H9 (cell line): Measurements from ENCODE around the gene TDRD9. TPM values are rescaled to one million over a fixed set of nuclear protein-coding genes. Genes with fewer than 3 reads are reported as not detected.

Source experiments
- DNase-seq: peaks from one replicate; pipeline ENCODE4 v3.0.0-alpha.2; 2017
- H2AFZ ChIP-seq: one replicate; pipeline ENCODE4 v1.6.1; 2013; ENCODE audit warnings: mild to moderate bottlenecking, low read length, control low read depth, moderate library complexity
- H2AK5ac ChIP-seq: 2 replicates; pipeline ENCODE4 v1.6.1; 2013; ENCODE audit warnings: low read length, control low read depth, mixed read lengths; ENCODE audit not compliant: insufficient read length
- H2BK120ac ChIP-seq: one replicate; pipeline ENCODE4 v1.6.1; 2013; ENCODE audit warnings: low read depth, mild to moderate bottlenecking, low read length, control low read depth, inconsistent platforms; ENCODE audit not compliant: poor library complexity, severe bottlenecking
- H2BK12ac ChIP-seq: 2 replicates; pipeline ENCODE4 v1.6.1; 2013; ENCODE audit warnings: low read length, control low read depth, mixed read lengths, low read depth; ENCODE audit not compliant: insufficient read length
- H2BK15ac ChIP-seq: 2 replicates; pipeline ENCODE4 v1.6.1; 2013; ENCODE audit warnings: low read depth, low read length, control low read depth
- H2BK20ac ChIP-seq: one replicate; pipeline ENCODE4 v1.6.1; 2013; ENCODE audit warnings: low read depth, mild to moderate bottlenecking, low read length, control low read depth, inconsistent platforms; ENCODE audit not compliant: poor library complexity, severe bottlenecking
- H2BK5ac ChIP-seq: 2 replicates; pipeline ENCODE4 v1.6.1; 2013; ENCODE audit warnings: low read length, control low read depth, mixed read lengths; ENCODE audit not compliant: insufficient read length
- H3K14ac ChIP-seq: 2 replicates; pipeline ENCODE4 v1.6.1; 2013; ENCODE audit warnings: low read length, control low read depth; ENCODE audit not compliant: insufficient read depth
- H3K18ac ChIP-seq: 2 replicates; pipeline ENCODE4 v1.6.1; 2013; ENCODE audit warnings: low read depth, mild to moderate bottlenecking, mixed read lengths, low read length, control low read depth; ENCODE audit not compliant: insufficient read length
- H3K23ac ChIP-seq: 2 replicates; pipeline ENCODE4 v1.6.1; 2013; ENCODE audit warnings: low read length, control low read depth, mixed read lengths, low read depth; ENCODE audit not compliant: insufficient read length
- H3K23me2 ChIP-seq: 2 replicates; pipeline ENCODE4 v1.6.1; 2013; ENCODE audit warnings: low read depth, mild to moderate bottlenecking, mixed read lengths, low read length, control low read depth; ENCODE audit not compliant: insufficient read length, poor library complexity, severe bottlenecking
- H3K27ac ChIP-seq: 2 replicates; pipeline ENCODE4 v1.5.1; 2013; ENCODE audit warnings: low read length, control low read depth, mixed read lengths, low read depth; ENCODE audit not compliant: insufficient read length
- H3K27me3 ChIP-seq: 2 replicates; pipeline ENCODE4 v1.6.1; 2013; ENCODE audit warnings: low read length, control low read depth, inconsistent platforms; ENCODE audit not compliant: insufficient read depth
- H3K4ac ChIP-seq: 2 replicates; pipeline ENCODE4 v1.6.1; 2013; ENCODE audit warnings: low read depth, mild to moderate bottlenecking, control low read depth, inconsistent platforms, low read length, moderate library complexity
- H3K4me1 ChIP-seq: 2 replicates; pipeline ENCODE4 v1.6.1; 2013; ENCODE audit warnings: low read length, control low read depth, inconsistent platforms; ENCODE audit not compliant: insufficient read depth
- H3K4me2 ChIP-seq: 2 replicates; pipeline ENCODE4 v1.6.1; 2013; ENCODE audit warnings: low read length, control low read depth, mixed read lengths; ENCODE audit not compliant: insufficient read length, insufficient read depth
- H3K56ac ChIP-seq: 2 replicates; pipeline ENCODE4 v1.6.1; 2013; ENCODE audit warnings: low read depth, mild to moderate bottlenecking, mixed read lengths, low read length, control low read depth; ENCODE audit not compliant: insufficient read length
- H3K79me1 ChIP-seq: 2 replicates; pipeline ENCODE4 v1.6.1; 2013; ENCODE audit warnings: low read depth, mild to moderate bottlenecking, moderate library complexity, low read length, control low read depth, inconsistent platforms; ENCODE audit not compliant: insufficient read depth, poor library complexity, severe bottlenecking
- H3K79me2 ChIP-seq: 2 replicates; pipeline ENCODE4 v1.6.1; 2013; ENCODE audit warnings: low read length, control low read depth, inconsistent platforms; ENCODE audit not compliant: insufficient read depth
- H3K9ac ChIP-seq: 2 replicates; pipeline ENCODE4 v1.6.1; 2013; ENCODE audit warnings: low read length, control low read depth, mixed read lengths; ENCODE audit not compliant: insufficient read length; ENCODE audit errors: extremely low read depth
- H3K9me3 ChIP-seq: one replicate; pipeline ENCODE4 v1.6.1; 2013; ENCODE audit warnings: low read depth, low read length, inconsistent platforms; ENCODE audit not compliant: control insufficient read depth
- H3T11ph ChIP-seq: one replicate; pipeline ENCODE4 v1.6.1; 2013; ENCODE audit warnings: mild to moderate bottlenecking, low read length, control low read depth, inconsistent platforms
- H4K20me1 ChIP-seq: one replicate; pipeline ENCODE4 v1.6.1; 2013; ENCODE audit not compliant: control insufficient read depth, insufficient read length, insufficient read depth
- H4K5ac ChIP-seq: 2 replicates; pipeline ENCODE4 v1.6.1; 2013; ENCODE audit warnings: low read depth, mild to moderate bottlenecking, mixed read lengths, low read length, control low read depth; ENCODE audit not compliant: insufficient read length
- H4K8ac ChIP-seq: replicated peaks from 2 replicates; pipeline ENCODE4 v1.6.1; 2013; ENCODE audit warnings: low read length, control low read depth, mixed read lengths, low read depth; ENCODE audit not compliant: insufficient read length
- H4K91ac ChIP-seq: 2 replicates; pipeline ENCODE4 v1.6.1; 2013; ENCODE audit warnings: low read depth, mild to moderate bottlenecking, moderate library complexity, mixed read lengths, low read length, control low read depth; ENCODE audit not compliant: insufficient read length
- H3K27ac Mint-ChIP-seq, 3 experiments: 2 replicates in 2 of 3; 3 replicates in 1 of 3; pipeline ENCODE4 v1.8.0; 2020 to 2021; ENCODE audit warnings: mixed read lengths in 3 of 3, mild to moderate bottlenecking in 1 of 3, moderate library complexity in 1 of 3
- H3K27me3 Mint-ChIP-seq: 2 replicates; pipeline ENCODE4 v1.8.0; 2021; ENCODE audit warnings: low read depth, mild to moderate bottlenecking, moderate library complexity, mixed read lengths
- H3K36me3 Mint-ChIP-seq, 3 experiments: 2 replicates in 2 of 3; 3 replicates in 1 of 3; pipeline ENCODE4 v1.8.0; 2020 to 2021; ENCODE audit warnings: low read depth in 3 of 3, mixed read lengths in 3 of 3; ENCODE audit not compliant: insufficient read depth in 1 of 3
- H3K4me1 Mint-ChIP-seq, 2 experiments: 2 replicates each; pipeline ENCODE4 v1.8.0; 2020; ENCODE audit warnings: mixed read lengths in 2 of 2
- H3K4me3 Mint-ChIP-seq, 2 experiments: 2 replicates in 1 of 2; 3 replicates in 1 of 2; pipeline ENCODE4 v1.8.0; 2020 to 2021; ENCODE audit warnings: mild to moderate bottlenecking in 2 of 2, mixed read lengths in 2 of 2, moderate library complexity in 1 of 2
- H3K9me3 Mint-ChIP-seq, 2 experiments: 2 replicates in 1 of 2; 3 replicates in 1 of 2; pipeline ENCODE4 v1.8.0; 2020; ENCODE audit warnings: mild to moderate bottlenecking in 2 of 2, mixed read lengths in 2 of 2, moderate library complexity in 1 of 2
- WGBS: extraction: QIAGEN DNeasy Blood & Tissue Kit; methylation state at CpG from one replicate; pipeline ENCODE4 v1.1.7; 2013; ENCODE audit warnings: missing lambda C conversion rate, low lambda C conversion rate, mixed read lengths; ENCODE audit not compliant: insufficient read length; ENCODE audit errors: extremely low coverage; 5-methylcytosine and 5-hydroxymethylcytosine counted together
- total RNA-seq: library from RNA; stranded (reverse); gene quantifications from 2 replicates; pipeline ENCODE4 v1.2.1, GENCODE V29; 2021
- TF ChIP-seq, protein P1 (sequence below): fragments of 200-600 bp; sonication (generic); conservative IDR thresholded peaks from 3 replicates; pipeline ENCODE4 v1.8.0; 2021; ENCODE audit warnings: antibody characterized with exemption, mild to moderate bottlenecking

The TDRD9 gene
- total RNA-seq, 1 experiment from 2014 or later: not detected

GRCh38 chr14:103999795-104000440, 71.7 kb downstream of the TDRD9 start:
- no peak overlapping the region for H3K56ac ChIP-seq

More at GRCh38 chr14:103999795-104000440, 71.7 kb downstream of the TDRD9 start:
- no peak overlapping the region for H3K27ac Mint-ChIP-seq
- Histone ChIP-seq H2BK15ac (no peak overlapping the region), H4K5ac (no peak overlapping the region), H4K91ac (no peak overlapping the region), H3K23ac (no peak overlapping the region), H3K79me2 (no peaks in the 10 kb centered on the region), H2BK120ac (no peak overlapping the region), H2AFZ (no peak overlapping the region), H3K9ac (no peak overlapping the region), H3K27me3 (no peaks in the 10 kb centered on the region), H3K23me2 (no peaks in the 10 kb centered on the region), H2AK5ac (no peak overlapping the region), H4K8ac (no peak overlapping the region), H3K27ac (no peak overlapping the region), H3T11ph (no peak overlapping the region), H3K9me3 (no peaks in the 10 kb centered on the region), H2BK20ac (no peak overlapping the region), H2BK5ac (no peak overlapping the region), H3K4me1 (no peaks in the 10 kb centered on the region), H3K79me1 (no peaks in the 10 kb centered on the region), H3K4me2 (no peak overlapping the region), H3K18ac (no peak overlapping the region), H3K14ac (no peak overlapping the region), H2BK12ac (no peak overlapping the region), H3K4ac (no peak overlapping the region), H4K20me1 (no peaks in the 10 kb centered on the region)
- peaks cover 4% of the 10 kb centered on the region for H3K27me3 Mint-ChIP-seq
- no CpG with 5 or more reads among the region's 7 CpGs for WGBS
- peaks cover 3 to 5% of the 10 kb centered on the region in 2 experiments; a peak in 3 of 4 replicates for H3K4me1 Mint-ChIP-seq
- no peaks in the 10 kb centered on the region for H3K36me3 Mint-ChIP-seq
- DNase-seq: no peak
- no peak overlapping the region for H3K4me3 Mint-ChIP-seq
- TF ChIP-seq, protein P1, sequence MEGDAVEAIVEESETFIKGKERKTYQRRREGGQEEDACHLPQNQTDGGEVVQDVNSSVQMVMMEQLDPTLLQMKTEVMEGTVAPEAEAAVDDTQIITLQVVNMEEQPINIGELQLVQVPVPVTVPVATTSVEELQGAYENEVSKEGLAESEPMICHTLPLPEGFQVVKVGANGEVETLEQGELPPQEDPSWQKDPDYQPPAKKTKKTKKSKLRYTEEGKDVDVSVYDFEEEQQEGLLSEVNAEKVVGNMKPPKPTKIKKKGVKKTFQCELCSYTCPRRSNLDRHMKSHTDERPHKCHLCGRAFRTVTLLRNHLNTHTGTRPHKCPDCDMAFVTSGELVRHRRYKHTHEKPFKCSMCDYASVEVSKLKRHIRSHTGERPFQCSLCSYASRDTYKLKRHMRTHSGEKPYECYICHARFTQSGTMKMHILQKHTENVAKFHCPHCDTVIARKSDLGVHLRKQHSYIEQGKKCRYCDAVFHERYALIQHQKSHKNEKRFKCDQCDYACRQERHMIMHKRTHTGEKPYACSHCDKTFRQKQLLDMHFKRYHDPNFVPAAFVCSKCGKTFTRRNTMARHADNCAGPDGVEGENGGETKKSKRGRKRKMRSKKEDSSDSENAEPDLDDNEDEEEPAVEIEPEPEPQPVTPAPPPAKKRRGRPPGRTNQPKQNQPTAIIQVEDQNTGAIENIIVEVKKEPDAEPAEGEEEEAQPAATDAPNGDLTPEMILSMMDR: no peak
- H3K9me3 Mint-ChIP-seq: no peaks in the 10 kb centered on the region
